SU-DHL-6 (cell line): ENCODE results near the gene PDE4D.

ENCODE experiments used
- EZH2phosphoT487 ChIP-seq: fragments of 200-600 bp; sonication (generic), shearing (Covaris generic); conservative IDR thresholded peaks from 2 replicates; pipeline ENCODE4 v1.6.1; 2018; ENCODE audit warnings: mild to moderate bottlenecking, antibody characterized with exemption, low read length, moderate library complexity, mixed read lengths
- TF ChIP-seq, protein P1 (sequence below): fragments of 200-600 bp; sonication (generic); IDR thresholded peaks from one replicate; pipeline ENCODE4 v1.5.1; 2017; ENCODE audit warnings: antibody characterized with exemption, mild to moderate bottlenecking, low read length, moderate library complexity; ENCODE audit not compliant: insufficient read depth, poor library complexity, severe bottlenecking

DNA sequence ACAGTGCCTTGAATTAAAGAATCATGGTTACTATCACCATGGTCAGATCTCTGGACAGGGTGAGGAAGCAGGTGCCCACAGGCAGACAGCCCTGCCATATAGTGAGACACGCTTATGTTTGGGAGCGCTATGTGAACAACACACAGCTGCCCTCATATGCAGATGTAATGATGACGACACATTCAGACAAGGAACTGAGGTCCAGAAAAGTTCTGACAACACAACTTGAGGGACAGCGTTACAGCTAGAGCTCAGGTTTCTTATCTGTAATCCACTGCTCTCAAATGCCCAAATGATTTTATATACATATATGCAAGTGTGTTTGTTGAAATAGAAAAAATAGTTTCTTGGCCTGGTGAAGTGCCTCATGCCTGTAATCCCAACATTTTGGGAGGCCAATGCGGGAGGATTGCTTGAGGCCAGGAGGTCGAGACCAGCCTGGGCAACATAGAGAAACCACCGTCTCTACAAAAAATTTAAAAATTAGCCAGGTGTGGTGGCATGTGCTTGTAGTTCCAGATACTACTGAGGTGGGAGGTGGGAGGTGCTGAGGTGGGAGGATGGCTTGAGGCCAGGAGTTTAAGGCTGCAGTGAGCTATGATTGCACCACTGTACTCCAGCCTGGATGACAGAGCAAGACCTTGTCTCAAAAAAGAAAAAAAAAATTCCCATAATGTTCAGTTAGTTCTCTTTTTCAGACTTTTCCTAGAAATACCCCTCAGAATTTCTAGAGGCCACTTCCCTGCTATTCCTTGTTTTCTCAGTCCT is 887.4 kb downstream of the PDE4D start:
- TF ChIP-seq, protein P1, sequence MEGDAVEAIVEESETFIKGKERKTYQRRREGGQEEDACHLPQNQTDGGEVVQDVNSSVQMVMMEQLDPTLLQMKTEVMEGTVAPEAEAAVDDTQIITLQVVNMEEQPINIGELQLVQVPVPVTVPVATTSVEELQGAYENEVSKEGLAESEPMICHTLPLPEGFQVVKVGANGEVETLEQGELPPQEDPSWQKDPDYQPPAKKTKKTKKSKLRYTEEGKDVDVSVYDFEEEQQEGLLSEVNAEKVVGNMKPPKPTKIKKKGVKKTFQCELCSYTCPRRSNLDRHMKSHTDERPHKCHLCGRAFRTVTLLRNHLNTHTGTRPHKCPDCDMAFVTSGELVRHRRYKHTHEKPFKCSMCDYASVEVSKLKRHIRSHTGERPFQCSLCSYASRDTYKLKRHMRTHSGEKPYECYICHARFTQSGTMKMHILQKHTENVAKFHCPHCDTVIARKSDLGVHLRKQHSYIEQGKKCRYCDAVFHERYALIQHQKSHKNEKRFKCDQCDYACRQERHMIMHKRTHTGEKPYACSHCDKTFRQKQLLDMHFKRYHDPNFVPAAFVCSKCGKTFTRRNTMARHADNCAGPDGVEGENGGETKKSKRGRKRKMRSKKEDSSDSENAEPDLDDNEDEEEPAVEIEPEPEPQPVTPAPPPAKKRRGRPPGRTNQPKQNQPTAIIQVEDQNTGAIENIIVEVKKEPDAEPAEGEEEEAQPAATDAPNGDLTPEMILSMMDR, result no peak
- no peak for TF ChIP-seq EZH2phosphoT487
